ENCODE data around the gene SMARCAD1.

Gene SMARCAD1

DNA sequence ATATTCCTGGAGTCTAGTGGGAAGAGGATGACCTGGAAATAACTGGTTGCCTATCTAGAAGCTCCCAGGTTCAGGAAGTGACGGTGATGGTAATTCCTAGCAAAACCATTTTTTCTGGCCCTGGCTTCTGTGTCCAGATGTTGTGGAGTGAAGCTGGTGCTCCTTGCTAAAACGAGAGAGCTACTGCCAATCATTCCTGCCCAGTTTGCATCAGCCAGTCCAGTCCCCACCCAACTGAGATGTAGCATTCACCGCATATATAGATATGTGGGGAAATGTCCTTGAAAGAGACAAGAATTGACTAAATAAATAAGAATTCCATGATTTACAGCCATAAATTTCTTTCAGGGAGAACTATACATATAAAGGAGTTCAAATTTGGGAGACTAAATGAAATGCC is 128.6 kb downstream of the SMARCAD1 start:
- TF ChIP-seq, protein P1, sequence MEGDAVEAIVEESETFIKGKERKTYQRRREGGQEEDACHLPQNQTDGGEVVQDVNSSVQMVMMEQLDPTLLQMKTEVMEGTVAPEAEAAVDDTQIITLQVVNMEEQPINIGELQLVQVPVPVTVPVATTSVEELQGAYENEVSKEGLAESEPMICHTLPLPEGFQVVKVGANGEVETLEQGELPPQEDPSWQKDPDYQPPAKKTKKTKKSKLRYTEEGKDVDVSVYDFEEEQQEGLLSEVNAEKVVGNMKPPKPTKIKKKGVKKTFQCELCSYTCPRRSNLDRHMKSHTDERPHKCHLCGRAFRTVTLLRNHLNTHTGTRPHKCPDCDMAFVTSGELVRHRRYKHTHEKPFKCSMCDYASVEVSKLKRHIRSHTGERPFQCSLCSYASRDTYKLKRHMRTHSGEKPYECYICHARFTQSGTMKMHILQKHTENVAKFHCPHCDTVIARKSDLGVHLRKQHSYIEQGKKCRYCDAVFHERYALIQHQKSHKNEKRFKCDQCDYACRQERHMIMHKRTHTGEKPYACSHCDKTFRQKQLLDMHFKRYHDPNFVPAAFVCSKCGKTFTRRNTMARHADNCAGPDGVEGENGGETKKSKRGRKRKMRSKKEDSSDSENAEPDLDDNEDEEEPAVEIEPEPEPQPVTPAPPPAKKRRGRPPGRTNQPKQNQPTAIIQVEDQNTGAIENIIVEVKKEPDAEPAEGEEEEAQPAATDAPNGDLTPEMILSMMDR (conservative IDR thresholded peaks at IDR 0.05) = no peak
- peak overlapping the region; percentile 76 for H3K27ac ChIP-seq

DNA sequence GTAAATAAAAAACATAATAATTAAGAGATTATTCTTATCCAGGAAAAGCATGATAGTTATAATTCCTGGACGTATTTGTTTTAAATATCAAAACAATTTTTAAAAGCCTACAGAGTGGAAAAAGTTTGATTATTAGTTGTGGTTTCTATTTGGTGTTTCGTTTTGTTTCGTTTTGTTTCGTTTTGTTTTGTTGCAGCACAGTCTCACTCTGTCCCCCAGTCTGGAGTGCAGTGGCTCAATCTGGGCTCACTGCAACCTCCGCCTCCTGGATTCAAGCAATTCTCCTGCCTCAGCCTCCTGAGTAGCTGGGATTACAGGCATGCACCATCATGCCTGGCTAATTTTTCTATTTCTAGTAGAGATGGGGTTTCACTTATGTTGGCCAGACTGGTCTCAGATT is 129.1 kb downstream of the SMARCAD1 start:
- peak overlapping the region; percentile 76 for H3K27ac ChIP-seq

DNA sequence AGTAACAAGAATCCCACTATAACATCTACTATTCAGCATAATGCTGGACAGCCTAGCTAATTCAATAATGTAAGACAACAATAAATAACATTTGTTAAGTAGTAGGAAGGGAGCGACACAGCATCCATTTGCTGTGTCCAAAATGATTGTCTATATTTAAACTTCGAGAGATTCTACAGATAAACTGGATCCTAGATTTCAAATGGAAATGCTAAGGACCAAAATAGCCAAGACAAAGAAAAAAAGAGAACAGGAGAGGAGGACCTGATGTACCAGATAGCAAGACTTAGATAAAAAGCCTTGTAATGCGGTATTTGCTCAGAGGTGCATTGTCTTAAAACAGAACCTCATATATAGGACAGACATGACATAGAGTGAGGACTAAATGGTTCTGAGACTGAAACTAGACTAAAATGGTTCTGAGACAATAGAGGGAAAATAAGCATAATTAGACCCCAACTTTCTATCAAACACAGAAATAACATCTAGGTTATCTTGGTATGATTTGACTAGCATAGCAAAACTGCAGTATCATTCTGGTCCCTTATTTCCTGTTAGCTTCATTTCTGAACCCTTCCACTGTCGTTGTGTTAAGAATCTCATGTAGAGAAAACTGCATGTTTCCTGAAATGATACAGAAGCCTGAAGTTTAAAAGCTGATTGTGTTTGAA is 131.2 kb downstream of the SMARCAD1 start:
- peak overlapping the region; percentile 76 for H3K27ac ChIP-seq
- TF ChIP-seq, protein P1 (conservative IDR thresholded peaks at IDR 0.05) = no peak

DNA sequence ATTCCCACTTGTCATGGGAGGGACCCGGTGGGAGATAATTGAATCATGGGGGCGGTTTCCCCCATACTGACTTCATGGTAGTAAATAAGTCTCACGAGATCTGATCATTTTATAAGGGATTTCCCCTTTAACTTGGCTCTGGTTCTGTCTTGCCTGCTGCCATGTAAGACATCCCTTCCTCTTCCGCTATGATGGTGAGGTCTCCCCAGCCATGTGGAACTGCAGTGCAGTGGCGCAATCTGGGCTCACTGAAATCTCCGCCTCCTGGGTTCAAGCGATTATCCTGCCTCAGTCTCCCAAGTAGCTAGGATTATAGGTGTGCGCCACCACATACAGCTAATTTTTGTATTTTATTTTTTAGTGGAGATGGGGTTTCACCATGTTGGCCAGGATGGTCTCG is 132.1 kb downstream of the SMARCAD1 start:
- peak overlapping the region; percentile 76 for H3K27ac ChIP-seq
- TF ChIP-seq, protein P1 (conservative IDR thresholded peaks at IDR 0.05) = no peak
